ENCODE results near the gene SPOCK3. TPM values are rescaled to one million over a fixed set of nuclear protein-coding genes. Genes with fewer than 3 reads are reported as not detected.

Gene SPOCK3
- total and polyA plus RNA-seq, 2 of the 13 experiments (the other 11 are each of a cell fraction or from before 2014, with no cell fraction given) = not detected

DNA sequence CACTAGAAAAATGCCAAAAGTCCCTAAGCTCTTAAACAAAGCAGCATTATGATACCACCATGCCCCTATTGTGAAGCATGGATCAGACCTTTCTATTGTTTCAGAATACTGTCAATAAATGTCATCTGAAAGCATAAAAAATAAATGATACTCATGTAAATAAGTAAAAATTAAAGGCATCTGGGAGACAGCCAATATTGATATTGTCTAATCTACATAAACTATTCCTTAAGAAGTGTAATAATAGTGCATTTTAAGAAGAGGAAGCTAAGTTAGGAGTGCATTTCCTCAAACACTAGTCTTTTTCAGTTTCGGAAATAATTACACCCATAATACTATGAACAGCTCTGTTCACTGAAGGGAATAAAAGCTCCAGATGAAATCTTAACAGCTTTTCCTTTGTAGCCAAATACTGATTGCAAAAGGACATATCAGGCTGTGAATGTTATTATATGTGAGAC, 181.6 kb downstream of the SPOCK3 start:
- no peak for FAIRE-seq
- no peak for TF ChIP-seq GMEB2 (CRISPR knock-in tag; IDR thresholded peaks at IDR 0.05; ENCODE audit: low read depth)
- no peak for TF ChIP-seq ZSCAN12 (CRISPR knock-in tag; IDR thresholded peaks at IDR 0.05)
- TF ChIP-seq ZNF567 (CRISPR knock-in tag; IDR thresholded peaks at IDR 0.05; ENCODE audit: borderline replicate concordance) = no peak
- no peak for TF ChIP-seq TRIM24 (CRISPR knock-in tag; IDR thresholded peaks at IDR 0.05)
- TF ChIP-seq ZNF713 (CRISPR knock-in tag; IDR thresholded peaks at IDR 0.05) = no peak
- TF ChIP-seq ADNP (CRISPR knock-in tag; IDR thresholded peaks at IDR 0.05) = no peak
- no peak for TF ChIP-seq XBP1 (CRISPR knock-in tag; IDR thresholded peaks at IDR 0.05)
- TF ChIP-seq, protein P1, sequence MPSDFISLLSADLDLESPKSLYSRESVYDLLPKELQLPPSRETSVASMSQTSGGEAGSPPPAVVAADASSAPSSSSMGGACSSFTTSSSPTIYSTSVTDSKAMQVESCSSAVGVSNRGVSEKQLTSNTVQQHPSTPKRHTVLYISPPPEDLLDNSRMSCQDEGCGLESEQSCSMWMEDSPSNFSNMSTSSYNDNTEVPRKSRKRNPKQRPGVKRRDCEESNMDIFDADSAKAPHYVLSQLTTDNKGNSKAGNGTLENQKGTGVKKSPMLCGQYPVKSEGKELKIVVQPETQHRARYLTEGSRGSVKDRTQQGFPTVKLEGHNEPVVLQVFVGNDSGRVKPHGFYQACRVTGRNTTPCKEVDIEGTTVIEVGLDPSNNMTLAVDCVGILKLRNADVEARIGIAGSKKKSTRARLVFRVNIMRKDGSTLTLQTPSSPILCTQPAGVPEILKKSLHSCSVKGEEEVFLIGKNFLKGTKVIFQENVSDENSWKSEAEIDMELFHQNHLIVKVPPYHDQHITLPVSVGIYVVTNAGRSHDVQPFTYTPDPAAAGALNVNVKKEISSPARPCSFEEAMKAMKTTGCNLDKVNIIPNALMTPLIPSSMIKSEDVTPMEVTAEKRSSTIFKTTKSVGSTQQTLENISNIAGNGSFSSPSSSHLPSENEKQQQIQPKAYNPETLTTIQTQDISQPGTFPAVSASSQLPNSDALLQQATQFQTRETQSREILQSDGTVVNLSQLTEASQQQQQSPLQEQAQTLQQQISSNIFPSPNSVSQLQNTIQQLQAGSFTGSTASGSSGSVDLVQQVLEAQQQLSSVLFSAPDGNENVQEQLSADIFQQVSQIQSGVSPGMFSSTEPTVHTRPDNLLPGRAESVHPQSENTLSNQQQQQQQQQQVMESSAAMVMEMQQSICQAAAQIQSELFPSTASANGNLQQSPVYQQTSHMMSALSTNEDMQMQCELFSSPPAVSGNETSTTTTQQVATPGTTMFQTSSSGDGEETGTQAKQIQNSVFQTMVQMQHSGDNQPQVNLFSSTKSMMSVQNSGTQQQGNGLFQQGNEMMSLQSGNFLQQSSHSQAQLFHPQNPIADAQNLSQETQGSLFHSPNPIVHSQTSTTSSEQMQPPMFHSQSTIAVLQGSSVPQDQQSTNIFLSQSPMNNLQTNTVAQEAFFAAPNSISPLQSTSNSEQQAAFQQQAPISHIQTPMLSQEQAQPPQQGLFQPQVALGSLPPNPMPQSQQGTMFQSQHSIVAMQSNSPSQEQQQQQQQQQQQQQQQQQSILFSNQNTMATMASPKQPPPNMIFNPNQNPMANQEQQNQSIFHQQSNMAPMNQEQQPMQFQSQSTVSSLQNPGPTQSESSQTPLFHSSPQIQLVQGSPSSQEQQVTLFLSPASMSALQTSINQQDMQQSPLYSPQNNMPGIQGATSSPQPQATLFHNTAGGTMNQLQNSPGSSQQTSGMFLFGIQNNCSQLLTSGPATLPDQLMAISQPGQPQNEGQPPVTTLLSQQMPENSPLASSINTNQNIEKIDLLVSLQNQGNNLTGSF (CRISPR knock-in tag; IDR thresholded peaks at IDR 0.05) = no peak
- TF ChIP-seq, protein P2, sequence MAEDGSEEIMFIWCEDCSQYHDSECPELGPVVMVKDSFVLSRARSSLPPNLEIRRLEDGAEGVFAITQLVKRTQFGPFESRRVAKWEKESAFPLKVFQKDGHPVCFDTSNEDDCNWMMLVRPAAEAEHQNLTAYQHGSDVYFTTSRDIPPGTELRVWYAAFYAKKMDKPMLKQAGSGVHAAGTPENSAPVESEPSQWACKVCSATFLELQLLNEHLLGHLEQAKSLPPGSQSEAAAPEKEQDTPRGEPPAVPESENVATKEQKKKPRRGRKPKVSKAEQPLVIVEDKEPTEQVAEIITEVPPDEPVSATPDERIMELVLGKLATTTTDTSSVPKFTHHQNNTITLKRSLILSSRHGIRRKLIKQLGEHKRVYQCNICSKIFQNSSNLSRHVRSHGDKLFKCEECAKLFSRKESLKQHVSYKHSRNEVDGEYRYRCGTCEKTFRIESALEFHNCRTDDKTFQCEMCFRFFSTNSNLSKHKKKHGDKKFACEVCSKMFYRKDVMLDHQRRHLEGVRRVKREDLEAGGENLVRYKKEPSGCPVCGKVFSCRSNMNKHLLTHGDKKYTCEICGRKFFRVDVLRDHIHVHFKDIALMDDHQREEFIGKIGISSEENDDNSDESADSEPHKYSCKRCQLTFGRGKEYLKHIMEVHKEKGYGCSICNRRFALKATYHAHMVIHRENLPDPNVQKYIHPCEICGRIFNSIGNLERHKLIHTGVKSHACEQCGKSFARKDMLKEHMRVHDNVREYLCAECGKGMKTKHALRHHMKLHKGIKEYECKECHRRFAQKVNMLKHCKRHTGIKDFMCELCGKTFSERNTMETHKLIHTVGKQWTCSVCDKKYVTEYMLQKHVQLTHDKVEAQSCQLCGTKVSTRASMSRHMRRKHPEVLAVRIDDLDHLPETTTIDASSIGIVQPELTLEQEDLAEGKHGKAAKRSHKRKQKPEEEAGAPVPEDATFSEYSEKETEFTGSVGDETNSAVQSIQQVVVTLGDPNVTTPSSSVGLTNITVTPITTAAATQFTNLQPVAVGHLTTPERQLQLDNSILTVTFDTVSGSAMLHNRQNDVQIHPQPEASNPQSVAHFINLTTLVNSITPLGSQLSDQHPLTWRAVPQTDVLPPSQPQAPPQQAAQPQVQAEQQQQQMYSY (CRISPR knock-in tag; IDR thresholded peaks at IDR 0.05) = no peak
- TF ChIP-seq, protein P3, sequence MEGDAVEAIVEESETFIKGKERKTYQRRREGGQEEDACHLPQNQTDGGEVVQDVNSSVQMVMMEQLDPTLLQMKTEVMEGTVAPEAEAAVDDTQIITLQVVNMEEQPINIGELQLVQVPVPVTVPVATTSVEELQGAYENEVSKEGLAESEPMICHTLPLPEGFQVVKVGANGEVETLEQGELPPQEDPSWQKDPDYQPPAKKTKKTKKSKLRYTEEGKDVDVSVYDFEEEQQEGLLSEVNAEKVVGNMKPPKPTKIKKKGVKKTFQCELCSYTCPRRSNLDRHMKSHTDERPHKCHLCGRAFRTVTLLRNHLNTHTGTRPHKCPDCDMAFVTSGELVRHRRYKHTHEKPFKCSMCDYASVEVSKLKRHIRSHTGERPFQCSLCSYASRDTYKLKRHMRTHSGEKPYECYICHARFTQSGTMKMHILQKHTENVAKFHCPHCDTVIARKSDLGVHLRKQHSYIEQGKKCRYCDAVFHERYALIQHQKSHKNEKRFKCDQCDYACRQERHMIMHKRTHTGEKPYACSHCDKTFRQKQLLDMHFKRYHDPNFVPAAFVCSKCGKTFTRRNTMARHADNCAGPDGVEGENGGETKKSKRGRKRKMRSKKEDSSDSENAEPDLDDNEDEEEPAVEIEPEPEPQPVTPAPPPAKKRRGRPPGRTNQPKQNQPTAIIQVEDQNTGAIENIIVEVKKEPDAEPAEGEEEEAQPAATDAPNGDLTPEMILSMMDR (CRISPR knock-in tag; IDR thresholded peaks at IDR 0.05) = no peak
- WGBS (ENCODE audit: low lambda C conversion rate) = 27% methylated on average over 1 of the region's 1 CpG
- no peaks in the 10 kb centered on the region for H3K9me3 ChIP-seq (ENCODE audit: low read length)
- no peak overlapping the region for H2AFZ ChIP-seq (ENCODE audit: low read length)
- intact Hi-C loops (cut with micrococcal nuclease; ENCODE audit: unreplicated experiment) (no loop called here), in situ Hi-C loops (cut with HindIII; ENCODE audit: extremely low pct_ligation_motif_present, low pct_unique_long_range_greater_than_20kb) (no loop called here)
- no peak overlapping the region for H3K4me3 ChIP-seq (replicated peaks in 1 of 3; ENCODE audit: insufficient read depth in 1 of 3, low read depth in 2 of 3, low read length in 3 of 3)
- no peaks in the 10 kb centered on the region for H3K27me3 ChIP-seq (ENCODE audit: control insufficient read depth in 1 of 2, insufficient read depth in 2 of 2, low read length in 2 of 2)
- H3K4me1 ChIP-seq (ENCODE audit: insufficient read depth, low read length) = no peaks in the 10 kb centered on the region
- no peaks in the 10 kb centered on the region for H4K20me1 ChIP-seq (ENCODE audit: insufficient read depth, low read length)
- ChIA-PET POLR2A (no interaction called here), CTCF (ENCODE audit: low intra/inter-chr PET ratio, low total read pairs) (no interaction called here)
- no peak for ATAC-seq
- no peak for DNase-seq (ENCODE audit: low spot score)
- no peak overlapping the region for H3K9ac ChIP-seq (ENCODE audit: insufficient read depth, low read depth, low read length)
- no TSS peak for BruUV-seq (replicated peaks)
- H3K79me2 ChIP-seq (ENCODE audit: insufficient read depth, low read length) = no peaks in the 10 kb centered on the region
- no peak overlapping the region for H3K27ac ChIP-seq (ENCODE audit: extremely low read length, insufficient read depth, low read length)
- H3K36me3 ChIP-seq (replicated peaks in 1 of 2; ENCODE audit: control insufficient read depth in 1 of 2, insufficient read depth in 2 of 2, low read length in 2 of 2) = no peaks in the 10 kb centered on the region
- H3K4me2 ChIP-seq (ENCODE audit: low read depth, low read length) = no peak overlapping the region
